Activated CD8-positive, alpha-beta T cell treated with anti-CD3 and anti-CD28 coated beads for 36 hours (primary cell): ENCODE measurements around the gene NEAT1. TPM values are rescaled to one million over a fixed set of nuclear protein-coding genes. Genes with fewer than 3 reads are reported as not detected.

Experiments
- ATAC-seq: fragments of 200-7000 bp; cut with Tn5 transposase; one replicate; pipeline ENCODE4 v1.10.0; 2021; ENCODE audit warnings: mild to moderate bottlenecking, moderate library complexity
- CTCF ChIA-PET: fragments of 350-600 bp; sonication (Branson Sonifier 250); formaldehyde crosslinking; loops from one replicate; lab custom pipeline; 2021; ENCODE audit warnings: antibody characterized with exemption; lab: Charles Lee
- POLR2A ChIA-PET: fragments of 350-600 bp; sonication (Branson Sonifier 250); formaldehyde crosslinking; loops from one replicate; lab custom pipeline; 2021; ENCODE audit warnings: antibody characterized with exemption; lab: Charles Lee
- DNase-seq: peaks from one replicate; pipeline ENCODE4 v3.0.0-alpha.2; 2020
- H3K27ac Mint-ChIP-seq: one replicate; pipeline ENCODE4 v1.8.0; 2021; ENCODE audit warnings: mild to moderate bottlenecking, mixed read lengths
- H3K27me3 Mint-ChIP-seq: one replicate; pipeline ENCODE4 v1.8.0; 2021; ENCODE audit warnings: mixed read lengths
- H3K36me3 Mint-ChIP-seq: one replicate; pipeline ENCODE4 v1.8.0; 2021; ENCODE audit warnings: low read depth, mixed read lengths
- H3K4me1 Mint-ChIP-seq: one replicate; pipeline ENCODE4 v1.8.0; 2021; ENCODE audit warnings: low read depth, mixed read lengths
- H3K4me3 Mint-ChIP-seq: one replicate; pipeline ENCODE4 v1.8.0; 2021; ENCODE audit warnings: mild to moderate bottlenecking, moderate library complexity, mixed read lengths
- H3K9me3 Mint-ChIP-seq: one replicate; pipeline ENCODE4 v1.8.0; 2021; ENCODE audit warnings: mixed read lengths
- CTCF ChIP-seq: fragments of 200-600 bp; IDR thresholded peaks from one replicate; pipeline ENCODE4 v1.8.0; 2022; ENCODE audit warnings: antibody characterized with exemption, mild to moderate bottlenecking
- intact Hi-C: fragments of 100-400 bp; cut with micrococcal nuclease; formaldehyde crosslinking; loops from one replicate; pipeline ENCODE4 v1.10.0; 2022
- total RNA-seq, 2 experiments: library from RNA; stranded (reverse); gene quantifications; one replicate each; pipeline ENCODE4 v1.2.3, GENCODE V29; 2021

Gene NEAT1
- total RNA-seq, 2 experiments from 2014 or later, result 313 to 358 TPM

- ATAC-seq (no peak), DNase-seq (no peak)
- ChIA-PET POLR2A (interaction anchor here (1.0 to 15.0 kb wide), 7 partner anchors 11 to 217 kb away, joined by 3 to 687 read pairs (median 7); partner anchors contain the start of genes MALAT1, NEAT1 and POLA2), CTCF (interaction anchor here (0.9 to 5.7 kb wide), 10 partner anchors 7 to 97 kb away, joined by 3 to 34 read pairs (median 5); partner anchors contain the start of gene FAM89B)
- intact Hi-C loops, result no loop called here
- H3K27ac Mint-ChIP-seq, result peak overlapping the region; percentile 61
- H3K9me3 Mint-ChIP-seq, result no peaks in the 10 kb centered on the region
- peaks cover 8% of the 10 kb centered on the region for H3K4me1 Mint-ChIP-seq
- H3K36me3 Mint-ChIP-seq, result peaks cover 13% of the 10 kb centered on the region
- H3K4me3 Mint-ChIP-seq, result peak overlapping the region; percentile 26
- no peaks in the 10 kb centered on the region for H3K27me3 Mint-ChIP-seq
- no peak for TF ChIP-seq CTCF
Observed at GRCh38 chr11:65478388-65479183, 56.0 kb downstream of the NEAT1 start.

- H3K4me3 Mint-ChIP-seq, result no peak overlapping the region
- peaks cover 8% of the 10 kb centered on the region for H3K4me1 Mint-ChIP-seq
- no peak for DNase-seq
- H3K9me3 Mint-ChIP-seq, result no peaks in the 10 kb centered on the region
- intact Hi-C loops, result no loop called here
- H3K36me3 Mint-ChIP-seq, result peaks cover 13% of the 10 kb centered on the region
- POLR2A ChIA-PET, result interaction anchor here (0.7 to 15.0 kb wide), 8 partner anchors 8 to 81 kb away, joined by 3 to 687 read pairs (median 6); partner anchors contain the start of genes MALAT1 and NEAT1
- H3K27me3 Mint-ChIP-seq, result no peaks in the 10 kb centered on the region
- CTCF ChIA-PET, result interaction anchor here (0.7 to 5.7 kb wide), 12 partner anchors 8 to 98 kb away, joined by 3 to 34 read pairs (median 4); partner anchors contain the start of gene FAM89B
- no peak overlapping the region for H3K27ac Mint-ChIP-seq
- ATAC-seq, result no peak
- TF ChIP-seq CTCF, result no peak
Observed at GRCh38 chr11:65479184-65480145, 56.9 kb downstream of the NEAT1 start.

- peaks cover 9% of the 10 kb centered on the region for H3K4me1 Mint-ChIP-seq
- no peak for ATAC-seq
- no peak for TF ChIP-seq CTCF
- intact Hi-C loops, result no loop called here
- H3K27me3 Mint-ChIP-seq, result no peaks in the 10 kb centered on the region
- no peaks in the 10 kb centered on the region for H3K9me3 Mint-ChIP-seq
- no peaks in the 10 kb centered on the region for H3K36me3 Mint-ChIP-seq
- DNase-seq, result no peak
- H3K27ac Mint-ChIP-seq, result no peak overlapping the region
- ChIA-PET CTCF (interaction anchor here (1.3 kb wide), 1 partner anchor 66 kb away, joined by 3 read pairs; no protein-coding TSS in a partner anchor), POLR2A (interaction anchor here (2.9 to 15.0 kb wide), 4 partner anchors 11 to 60 kb away, joined by 8 to 687 read pairs (median 367); partner anchors contain the start of genes MALAT1 and NEAT1)
- H3K4me3 Mint-ChIP-seq, result no peak overlapping the region
Observed at GRCh38 chr11:65482306-65482850, 59.8 kb downstream of the NEAT1 start.

- CTCF ChIA-PET, result interaction anchor here (1.0 to 3.1 kb wide), 4 partner anchors 12 to 35 kb away, joined by 3 to 13 read pairs (median 3); no protein-coding TSS in a partner anchor
- TF ChIP-seq CTCF, result no peak
- Mint-ChIP-seq H3K27ac (no peak overlapping the region), H3K4me3 (no peak overlapping the region), H3K9me3 (no peaks in the 10 kb centered on the region), H3K4me1 (peaks cover 32% of the 10 kb centered on the region), H3K36me3 (no peaks in the 10 kb centered on the region), H3K27me3 (no peaks in the 10 kb centered on the region)
- intact Hi-C loops, result no loop called here
- no peak for ATAC-seq
- POLR2A ChIA-PET, result interaction anchor here (1.7 to 36.2 kb wide), 5 partner anchors 9 to 65 kb away, joined by 5 to 4842 read pairs (median 94); partner anchors contain the start of genes MALAT1 and NEAT1
- DNase-seq, result no peak
Observed at GRCh38 chr11:65485920-65486219, 63.3 kb downstream of the NEAT1 start.
